GM19468 (cell line): Measurements from ENCODE around the gene SEZ6.

Source experiments
- ATAC-seq: cut with Tn5 transposase; IDR thresholded peaks from one replicate; pipeline ENCODE4 v1.9.1; 2021; ENCODE audit warnings: mild to moderate bottlenecking, moderate library complexity, moderate number of reproducible peaks; ENCODE audit not compliant: unreplicated experiment; ENCODE audit errors: extremely low read depth

SEZ6 gene

DNA sequence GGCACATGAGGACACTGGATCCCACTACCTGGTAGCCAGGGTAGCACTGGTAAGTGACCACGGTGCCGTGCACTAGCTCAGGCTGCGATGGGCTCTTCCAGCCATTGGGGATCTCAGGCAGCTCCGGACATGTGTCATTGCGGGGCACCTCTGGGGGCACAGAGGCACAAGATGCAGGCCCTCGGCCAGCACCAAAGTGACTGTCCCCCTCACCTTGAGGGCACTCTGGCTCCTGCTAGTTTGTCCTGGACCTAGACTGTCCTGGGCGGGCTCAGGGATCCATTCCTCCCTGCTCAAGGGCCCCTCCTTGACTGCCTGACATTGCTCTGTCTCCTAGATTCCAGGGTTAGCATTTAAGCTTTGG lies 47.9 kb downstream of the SEZ6 start:
- ATAC-seq, result no peak

DNA sequence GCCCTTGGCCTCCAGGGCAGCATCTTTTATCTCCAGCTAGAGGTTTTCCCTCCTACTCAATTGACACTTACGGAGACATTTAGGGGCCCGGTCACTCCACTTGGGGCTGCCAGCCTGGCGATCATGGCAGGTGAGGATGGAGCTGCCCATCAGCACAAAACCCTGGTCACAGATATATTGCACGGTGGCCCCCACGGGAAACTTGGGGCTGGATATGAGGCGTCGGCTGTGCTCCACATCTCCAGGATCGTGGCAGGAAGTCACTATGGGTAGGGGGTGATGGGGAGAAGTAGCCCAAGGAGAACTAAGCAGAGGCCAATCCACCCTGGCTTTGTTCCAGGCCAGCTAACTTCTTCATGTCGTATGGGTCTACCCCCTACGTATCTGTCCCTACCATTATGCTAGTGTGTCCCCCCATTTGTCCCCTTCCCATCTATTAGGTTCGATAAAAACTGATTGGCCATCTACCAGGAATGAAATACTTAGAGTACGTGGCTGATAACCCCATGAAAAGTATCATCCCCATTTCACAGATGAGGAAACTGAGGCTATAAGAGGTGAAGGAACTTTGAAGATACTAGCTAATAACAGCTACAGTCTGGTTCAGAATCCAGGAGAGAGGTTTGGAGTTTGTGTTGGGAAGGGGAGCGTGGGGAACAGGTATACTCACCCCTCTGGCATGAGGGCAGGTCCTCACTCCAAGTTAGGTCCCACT lies 48.4 kb downstream of the SEZ6 start:
- no peak for ATAC-seq

DNA sequence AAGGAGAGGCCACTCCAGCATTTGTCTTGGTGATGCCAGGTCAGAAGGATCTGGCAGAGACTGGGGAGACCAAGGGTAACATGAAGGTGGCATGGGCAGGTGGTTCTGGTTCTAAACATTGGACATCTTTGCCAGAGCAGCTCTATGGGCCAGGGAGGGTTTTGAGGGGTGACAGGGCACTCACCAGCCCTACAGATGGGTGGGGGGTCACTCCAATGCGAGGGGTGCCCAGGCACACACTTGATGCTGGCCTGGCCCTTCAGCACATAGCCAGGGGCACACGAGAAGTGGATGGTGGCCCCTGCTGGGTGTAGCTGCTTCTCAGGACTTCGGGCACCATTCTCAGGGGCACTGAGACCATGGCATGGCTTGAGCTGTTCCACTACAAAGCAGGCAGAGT lies 49.0 kb downstream of the SEZ6 start:
- ATAC-seq, result no peak

DNA sequence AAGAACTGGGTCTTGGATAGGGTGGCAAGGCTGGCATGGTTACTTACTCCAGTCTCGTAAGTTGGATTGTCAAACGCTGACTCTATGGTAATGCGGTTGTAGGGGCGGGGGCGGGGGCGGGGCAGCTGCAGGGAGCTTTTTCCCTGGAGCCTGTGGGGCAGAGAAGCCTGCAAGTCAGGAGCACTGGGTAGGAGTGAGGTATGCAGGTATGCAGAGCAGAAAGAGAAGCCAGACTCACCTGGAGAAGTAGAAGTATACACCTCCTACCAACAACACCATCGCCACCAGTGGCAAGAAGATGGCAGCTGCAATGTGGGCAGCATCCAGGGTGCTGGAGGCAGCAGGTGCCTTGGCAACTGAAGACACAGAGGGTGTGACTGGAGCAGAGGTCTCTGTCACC lies 49.7 kb downstream of the SEZ6 start:
- no peak for ATAC-seq

DNA sequence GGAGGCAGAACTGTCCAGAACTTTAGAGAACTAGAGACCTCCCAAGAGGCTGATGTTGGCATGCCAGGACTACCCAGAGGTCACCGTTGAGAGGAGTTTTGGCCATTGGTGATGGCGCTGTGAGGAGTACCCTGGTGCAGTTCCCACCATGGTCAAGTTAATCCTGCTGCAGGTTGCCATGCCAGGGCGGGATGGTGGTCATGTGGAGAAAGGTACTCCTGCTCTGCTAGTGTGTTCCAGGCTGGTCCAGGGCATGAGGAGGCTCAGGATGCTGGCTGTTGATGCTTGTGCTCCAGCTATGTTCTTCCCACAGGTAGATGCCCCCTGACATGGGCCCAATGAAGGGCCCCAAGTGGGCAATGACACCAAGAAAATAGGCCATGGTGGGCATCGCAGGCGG lies 50.4 kb downstream of the SEZ6 start:
- ATAC-seq, result no peak

DNA sequence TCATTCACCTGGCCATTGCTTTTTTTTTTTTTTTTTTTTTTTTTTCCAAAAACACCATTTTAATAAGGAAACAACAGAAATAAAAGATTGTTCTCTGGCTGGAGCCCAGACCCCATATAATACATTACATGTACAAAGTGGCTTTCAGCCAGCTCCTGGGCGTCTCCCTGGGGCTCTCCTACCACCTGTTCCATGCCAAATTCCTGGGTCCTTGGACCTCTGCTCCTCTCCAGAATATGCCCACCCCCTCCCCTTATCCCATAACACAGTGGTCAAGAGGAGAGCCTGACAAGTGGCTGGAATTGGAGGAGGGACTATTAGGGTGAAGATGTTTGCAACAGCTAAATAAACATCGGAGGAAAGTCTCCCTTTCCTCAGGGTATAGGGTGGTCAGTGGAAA lies 50.9 kb downstream of the SEZ6 start:
- no peak for ATAC-seq

DNA sequence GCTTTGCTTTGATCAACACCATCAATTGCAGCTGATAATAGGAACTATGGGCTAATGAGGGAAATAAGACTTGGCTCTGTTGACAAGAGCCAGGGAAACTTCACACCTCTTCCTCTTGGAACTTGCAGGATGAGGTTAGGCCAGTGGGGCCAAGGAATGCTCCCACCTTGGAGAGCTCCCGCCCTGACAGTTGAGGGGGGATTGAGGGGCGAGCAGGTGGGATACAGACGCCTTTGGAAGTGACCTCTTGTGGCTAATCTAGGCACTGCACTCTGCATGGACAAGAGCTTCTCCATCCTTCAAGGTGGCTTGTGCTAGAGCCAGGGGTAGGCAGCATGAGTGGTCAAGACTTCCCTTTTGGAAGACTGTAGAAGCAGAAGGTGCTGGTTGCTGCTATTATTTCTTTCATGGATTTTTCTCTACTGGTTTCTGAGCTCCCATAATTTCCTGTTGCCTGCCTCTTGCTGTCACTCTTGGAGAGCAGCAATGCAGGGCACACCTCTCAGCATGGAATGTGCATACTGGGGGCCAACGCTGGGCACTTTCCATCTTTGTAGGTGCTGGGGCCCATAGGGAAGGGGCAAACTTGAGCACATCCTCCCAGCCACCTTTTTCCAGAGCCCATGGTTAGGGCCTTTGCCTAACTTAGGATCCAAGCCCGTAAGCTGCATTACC lies 52.3 kb downstream of the SEZ6 start:
- no peak for ATAC-seq

DNA sequence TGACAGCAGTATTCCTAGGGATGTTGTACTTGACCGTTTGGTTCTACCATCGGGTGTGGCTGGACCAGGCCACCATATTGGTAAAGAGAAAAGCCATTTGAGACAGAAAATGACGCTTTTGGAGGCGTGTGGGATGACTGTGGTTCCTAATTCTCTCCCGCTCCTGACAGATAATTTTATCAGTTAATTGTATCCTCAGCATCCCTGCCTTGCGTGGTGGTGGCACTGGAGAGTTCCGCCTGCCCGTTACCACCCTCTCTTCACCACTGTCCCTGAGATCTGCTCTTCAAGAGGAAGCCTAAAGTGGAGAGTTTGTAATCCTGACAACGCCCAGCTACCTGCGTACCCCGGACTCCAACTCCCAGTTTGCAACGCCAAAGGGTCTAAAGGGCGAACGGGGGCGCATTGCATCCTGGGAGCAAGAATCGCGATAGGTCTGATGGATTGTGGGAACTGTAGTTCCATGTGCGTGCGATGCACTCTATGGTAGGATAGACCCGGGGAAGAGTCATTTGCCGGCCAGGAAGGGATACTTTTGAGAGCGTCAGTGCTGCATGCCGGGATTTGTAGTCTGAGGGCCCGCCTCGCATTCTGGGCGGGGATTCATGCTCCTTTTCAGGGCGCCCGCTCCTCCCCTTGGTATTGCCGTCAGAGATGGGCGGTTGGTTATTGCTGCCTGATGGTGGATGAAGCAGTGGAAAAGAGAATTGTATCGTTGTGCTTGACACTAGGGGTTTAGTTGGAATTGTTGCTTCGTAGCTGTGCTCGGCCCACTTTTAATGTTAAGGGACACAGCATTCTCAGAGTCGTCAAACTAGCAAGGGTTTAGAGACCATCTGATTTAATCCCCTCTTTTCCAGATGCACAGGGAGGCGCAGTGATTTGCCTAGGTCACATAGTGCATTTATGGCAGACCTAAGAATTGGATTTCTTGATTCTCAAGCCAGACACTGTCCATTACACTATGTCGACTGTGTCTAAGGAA lies 53.5 kb downstream of the SEZ6 start:
- peak; percentile 20 for ATAC-seq

DNA sequence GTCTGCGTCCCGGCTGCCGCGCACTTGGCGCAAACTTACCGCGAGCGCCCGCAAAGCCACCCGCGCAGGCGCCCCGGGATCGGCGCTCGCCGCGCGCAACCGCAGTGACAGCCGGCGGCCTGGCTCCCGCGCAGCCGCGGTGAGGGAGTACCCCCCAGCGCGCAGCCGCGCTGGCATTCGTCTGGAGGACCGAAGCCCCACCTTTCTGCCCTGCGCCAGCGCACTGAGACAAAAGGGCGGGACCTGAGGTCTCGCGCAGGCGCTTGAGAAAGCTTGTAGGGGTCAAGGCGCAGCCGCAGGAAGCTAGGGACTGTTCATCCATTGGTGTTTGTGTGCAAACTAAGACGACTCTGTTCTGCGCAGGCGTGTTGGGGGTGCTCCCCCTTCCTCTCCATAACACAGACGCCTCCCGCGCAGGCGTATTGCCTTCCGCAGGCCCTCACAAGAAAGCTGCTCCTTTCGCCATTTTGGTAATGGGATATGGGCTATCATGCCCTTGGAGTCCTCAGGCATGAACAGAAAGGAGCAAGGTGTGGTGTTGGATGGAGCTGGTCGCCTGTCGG lies 54.3 kb downstream of the SEZ6 start, which contains the start of gene PHF12:
Gene PHF12 (minus strand): TSS at position 91 of the 563 bp plus-strand sequence. CDS start 558 bp downstream, outside the sequence.
- peak; percentile 53 for ATAC-seq

DNA sequence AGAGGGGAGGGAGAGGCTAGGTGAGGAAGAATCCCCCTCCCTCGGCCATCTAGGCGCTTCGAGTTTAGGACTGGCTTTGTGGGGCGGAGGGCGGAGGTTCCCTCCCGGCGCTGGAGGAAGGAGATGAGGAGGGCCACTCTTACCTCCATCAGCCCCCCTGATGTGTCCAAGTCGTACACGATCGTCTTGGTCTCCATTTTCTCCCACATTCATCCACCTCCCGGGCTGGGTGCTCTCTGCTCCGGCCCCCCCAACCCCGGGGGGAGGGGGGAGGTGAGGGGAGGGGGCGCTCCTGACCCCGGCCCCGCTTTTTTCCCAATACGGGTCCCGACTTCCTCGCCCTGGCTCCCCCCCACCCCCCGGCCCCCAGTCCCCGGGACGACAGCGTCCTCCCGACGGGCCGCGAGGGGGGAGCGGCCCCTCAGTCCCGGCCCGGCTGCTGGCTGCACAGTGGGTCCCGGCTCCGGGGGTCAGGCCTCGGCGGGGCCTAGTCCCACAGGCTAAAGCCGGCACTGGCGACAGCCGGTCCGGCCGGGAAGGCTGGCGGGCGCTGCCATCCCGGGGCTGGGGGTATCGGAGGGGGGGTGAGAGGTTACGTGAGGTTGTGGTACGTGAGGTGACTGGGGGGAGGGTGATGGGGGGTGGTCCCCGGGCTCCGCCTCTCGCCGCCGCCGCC lies 54.9 kb downstream of the SEZ6 start:
- ATAC-seq, result no peak

DNA sequence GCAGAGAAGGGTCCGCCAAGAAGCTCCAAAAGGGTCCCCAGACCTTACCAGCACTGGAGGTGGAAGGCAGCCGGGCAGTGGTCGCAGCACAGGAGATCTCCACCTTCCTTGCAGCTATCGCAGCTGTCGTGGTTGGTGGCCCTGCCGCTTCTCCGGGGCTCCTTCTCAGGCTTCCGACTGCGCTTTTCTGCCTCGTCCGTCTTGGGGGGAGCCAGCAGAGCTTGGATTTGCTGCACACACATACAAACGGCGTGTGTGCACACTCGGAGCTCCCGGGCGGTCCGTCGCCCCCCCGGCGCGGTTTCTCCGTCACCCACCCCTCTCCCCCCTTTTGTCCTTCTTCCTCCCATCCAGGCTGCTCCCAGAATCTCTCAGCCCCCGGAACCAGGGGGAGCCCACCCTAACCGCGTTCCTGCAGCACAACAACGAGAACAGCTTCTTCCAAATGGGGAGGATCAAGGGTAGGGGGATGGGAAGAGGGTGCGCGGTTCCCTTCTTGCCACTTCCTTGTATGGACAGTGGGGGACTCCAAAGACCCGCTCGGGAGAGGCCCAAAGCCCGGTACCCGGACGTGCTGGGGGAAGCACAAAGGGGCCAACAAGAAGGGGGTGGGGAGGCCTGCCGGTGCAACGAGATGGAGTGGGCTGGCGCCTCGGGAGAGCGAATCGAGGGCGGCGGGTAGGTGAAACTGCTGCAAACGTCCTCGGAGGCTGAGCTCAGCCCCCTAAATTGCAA lies 55.6 kb downstream of the SEZ6 start:
- ATAC-seq, result no peak

DNA sequence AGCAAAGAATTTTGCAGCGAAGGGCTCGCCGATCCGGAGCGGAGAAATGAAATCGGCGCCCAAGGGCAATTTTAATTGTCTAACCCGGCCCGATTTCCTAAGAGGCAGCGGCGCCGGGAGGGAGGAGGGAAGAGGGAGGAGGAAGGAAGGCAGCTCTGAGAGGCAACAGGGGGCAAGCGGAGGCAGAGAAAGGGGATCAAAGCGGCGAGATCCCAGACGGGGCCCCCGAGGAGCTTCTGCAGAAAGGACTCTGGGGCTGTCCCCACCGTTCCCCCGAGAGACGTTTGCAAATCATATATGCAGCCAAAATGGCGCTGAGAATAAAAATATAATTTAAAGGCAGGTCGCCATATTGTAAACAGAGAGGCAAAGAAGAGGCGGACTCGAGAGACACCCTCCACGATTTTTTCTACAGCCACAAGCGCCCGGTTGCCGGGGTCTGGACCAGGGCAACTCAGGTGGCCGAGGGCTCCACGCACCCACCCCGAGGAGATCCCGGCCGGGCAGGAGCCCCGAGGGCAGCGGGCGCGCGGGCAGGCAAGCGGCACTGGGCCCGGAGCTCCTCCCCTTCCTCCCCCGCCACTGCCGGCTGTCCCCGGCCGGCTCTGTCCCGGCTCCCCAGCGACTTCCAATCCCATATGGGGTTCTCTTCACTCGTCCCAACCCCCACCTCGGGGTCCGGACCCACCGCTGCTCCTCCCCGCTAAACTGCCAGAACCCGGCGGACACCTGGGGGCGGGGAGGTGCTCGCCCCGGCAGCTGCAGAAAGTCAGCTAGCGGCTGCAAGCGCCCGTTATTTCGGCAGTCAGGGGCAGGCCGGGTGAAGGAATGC lies 56.4 kb downstream of the SEZ6 start:
- no peak for ATAC-seq

DNA sequence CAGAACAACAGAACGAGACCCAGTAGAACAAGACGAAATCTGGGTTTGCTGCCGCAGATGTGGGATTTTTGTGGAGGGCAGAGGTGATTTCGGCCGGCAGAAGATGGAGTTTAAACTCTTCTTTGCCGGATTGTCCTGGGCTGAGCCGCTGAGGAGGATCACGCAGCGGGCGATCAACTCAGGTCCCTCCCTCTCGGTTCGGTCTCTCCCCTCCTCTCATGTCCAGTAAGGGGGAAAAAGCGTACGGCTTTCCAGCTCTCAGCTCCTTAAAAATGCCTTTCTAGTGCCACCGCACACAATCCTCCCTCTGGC lies 57.0 kb downstream of the SEZ6 start:
- ATAC-seq, result no peak

DNA sequence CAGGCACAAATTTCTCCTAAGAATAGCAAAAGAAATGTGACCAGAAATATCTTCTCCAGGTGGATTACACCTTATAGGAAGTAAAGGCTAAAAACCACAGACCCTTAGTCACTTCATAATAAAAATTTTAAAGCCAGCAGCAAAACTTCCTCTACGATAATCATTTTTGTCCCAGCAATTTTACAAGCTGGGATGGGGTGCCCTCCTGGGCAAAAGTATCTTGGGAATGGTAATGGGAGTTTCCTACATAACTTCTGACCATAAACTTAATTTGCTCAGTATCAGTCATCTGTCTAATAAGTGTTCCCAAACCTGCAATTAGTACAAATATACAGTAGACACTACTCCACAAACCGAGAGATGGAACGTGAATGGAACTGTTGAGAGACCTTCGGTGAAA lies 57.5 kb downstream of the SEZ6 start:
- no peak for ATAC-seq

DNA sequence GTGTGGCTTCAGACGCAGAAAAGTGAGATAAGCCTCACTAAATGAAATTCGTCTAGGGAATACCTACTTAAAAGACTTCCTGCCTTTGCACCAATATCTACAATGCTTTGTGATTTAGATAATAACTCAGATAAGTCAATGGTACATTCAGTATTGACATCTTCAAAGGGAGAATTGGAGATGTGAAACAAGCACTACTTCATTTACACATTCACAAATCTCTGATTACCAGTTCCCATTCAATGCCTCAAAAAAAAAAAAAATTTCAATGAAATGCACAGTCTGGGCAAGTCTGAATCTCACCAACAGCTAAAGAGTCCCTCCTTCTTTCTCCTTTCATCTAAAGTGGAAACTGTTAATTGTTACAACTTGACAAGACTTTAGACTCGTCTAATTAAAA lies 58.2 kb downstream of the SEZ6 start:
- no peak for ATAC-seq

DNA sequence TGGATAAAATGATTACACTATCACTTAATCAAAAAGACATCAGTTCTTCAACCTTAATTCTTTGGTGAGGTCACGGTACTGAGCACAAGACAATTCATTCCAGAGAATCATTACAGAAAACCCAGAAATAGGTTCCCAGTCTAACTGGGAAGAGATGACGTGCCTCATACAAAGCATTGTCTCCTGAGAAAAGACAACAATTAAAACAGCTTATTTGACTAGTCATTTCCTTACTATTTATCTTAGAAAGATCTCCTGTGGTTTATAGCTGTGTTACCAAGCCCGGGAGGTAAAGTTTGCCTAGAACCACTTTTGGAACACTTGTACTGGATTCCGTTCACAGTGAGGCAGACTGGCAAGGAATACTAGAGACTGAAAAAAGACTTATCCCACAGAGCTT lies 59.6 kb downstream of the SEZ6 start:
- ATAC-seq, result no peak

DNA sequence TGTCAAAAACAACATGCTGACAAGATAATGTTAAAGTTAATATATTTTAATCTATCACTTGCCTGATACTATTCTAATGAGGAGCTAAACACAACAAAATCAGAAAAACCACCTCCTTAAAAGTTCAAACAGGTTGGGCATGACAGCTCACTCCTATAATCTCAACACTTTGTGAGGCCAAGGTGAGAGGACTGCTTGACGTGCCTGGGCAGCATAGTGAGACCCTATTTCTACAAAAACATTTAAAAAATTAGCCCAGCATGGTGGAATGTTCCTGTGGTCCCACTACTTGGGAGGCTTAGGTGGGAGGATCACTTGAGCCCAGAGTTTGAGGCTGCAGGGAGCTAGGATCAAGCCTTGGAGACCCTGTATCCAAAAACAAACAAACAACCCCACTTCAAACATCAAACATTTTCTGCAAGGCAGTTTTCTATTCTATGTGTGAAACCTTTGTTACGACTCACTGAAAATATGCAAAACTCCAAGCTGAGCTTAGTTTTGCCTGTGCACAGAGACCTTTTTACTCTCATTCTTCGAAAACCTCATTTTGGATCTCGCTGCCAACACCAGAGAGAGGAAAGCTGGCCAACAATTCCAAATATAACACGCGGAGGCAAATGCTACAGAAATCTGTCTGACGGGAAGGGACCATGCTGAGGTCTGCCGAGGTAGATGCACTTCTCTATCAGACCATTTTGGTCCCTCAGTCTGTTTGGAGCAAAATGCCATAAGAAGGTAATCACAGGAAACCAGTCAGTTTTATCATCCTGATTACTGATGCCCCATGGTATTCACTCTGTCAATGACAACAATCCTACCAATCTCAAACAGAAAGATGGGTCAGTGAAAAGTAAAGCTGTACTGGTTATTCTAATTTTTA lies 60.7 kb downstream of the SEZ6 start:
- no peak for ATAC-seq

DNA sequence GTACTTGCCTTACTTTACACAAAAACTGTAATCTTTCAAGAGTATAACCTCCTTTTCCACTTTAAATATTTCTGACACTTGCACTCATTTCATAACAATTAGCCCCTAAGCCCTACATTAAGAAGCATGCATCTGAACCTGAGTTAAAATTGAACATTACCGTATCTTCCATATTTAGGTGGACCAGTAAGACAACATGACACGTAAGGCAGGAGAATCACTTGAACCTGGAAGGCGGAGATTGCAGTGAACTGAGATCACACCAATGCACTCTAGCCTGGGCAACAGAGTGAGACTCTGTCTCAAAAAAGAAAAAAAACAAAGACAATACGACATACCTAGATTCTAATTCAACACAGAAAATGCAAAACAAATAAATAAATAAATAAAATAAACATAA lies 61.5 kb downstream of the SEZ6 start:
- no peak for ATAC-seq
